Astrocyte (in vitro differentiated cells and primary cell): Measurements from ENCODE around the gene NKAIN2.

Source experiments
- CTCF ChIP-seq: IDR thresholded peaks from 2 replicates; pipeline ENCODE4 v1.5.1; 2011; ENCODE audit warnings: low read depth, mild to moderate bottlenecking, inconsistent platforms, low read length, moderate library complexity; ENCODE audit not compliant: insufficient read depth
- EZH2 ChIP-seq: IDR thresholded peaks from 2 replicates; pipeline ENCODE4 v1.6.1; 2012; ENCODE audit warnings: mild to moderate bottlenecking, low read length, inconsistent platforms; ENCODE audit not compliant: insufficient read depth

- no peak for TF ChIP-seq CTCF
- TF ChIP-seq EZH2 = no peak
Observed at GRCh38 chr6:123780021-123780420, 23.6 kb upstream of the NKAIN2 start.
